Kidney (tissue), 14 donors: ENCODE measurements around the gene KLK5. TPM values are rescaled to one million over a fixed set of nuclear protein-coding genes. Genes with fewer than 3 reads are reported as not detected.
A peak's percentile ranks its signal among the peaks of the same experiment; 100 is the strongest.

Experiments used
- DNase-seq, 5 donors: peaks; one replicate each; pipeline ENCODE4 v3.0.0-alpha.2; 2013 to 2020
- FAIRE-seq: peaks from 2 replicates; lab custom pipeline; 2012; peaks lifted over from hg19 to GRCh38; lab: Jason Lieb, UNC
- H3K27ac ChIP-seq, 2 donors: one replicate each; pipeline ENCODE4 v1.7.0; 2013; ENCODE audit warnings: low read depth in 2 of 2, low read length in 2 of 2, inconsistent platforms in 1 of 2
- H3K27me3 ChIP-seq: one replicate; pipeline ENCODE4 v1.7.1; 2013; ENCODE audit warnings: low read length, inconsistent platforms; ENCODE audit not compliant: control insufficient read depth, insufficient read depth
- H3K36me3 ChIP-seq, 3 donors: one replicate each; pipeline versions ENCODE4 v1.7.0 to v1.7.1; 2013; ENCODE audit warnings: low read length in 3 of 3, control low read depth in 1 of 3, inconsistent platforms in 1 of 3; ENCODE audit not compliant: insufficient read depth in 3 of 3, control insufficient read depth in 2 of 3
- H3K4me1 ChIP-seq, 3 donors: one replicate each; pipeline versions ENCODE4 v1.7.0 to v1.7.1; 2013; ENCODE audit warnings: low read length in 3 of 3, inconsistent platforms in 1 of 3, low read depth in 1 of 3; ENCODE audit not compliant: control insufficient read depth in 2 of 3, insufficient read depth in 2 of 3
- H3K4me3 ChIP-seq, 3 donors: one replicate each; pipeline versions ENCODE4 v1.7.0 to v1.8.1; 2013; ENCODE audit warnings: low read length in 3 of 3, control low read depth in 1 of 3, inconsistent platforms in 1 of 3
- H3K9ac ChIP-seq, 3 donors: one replicate each; pipeline versions ENCODE4 v1.7.0 to v1.7.1; 2013; ENCODE audit warnings: low read length in 3 of 3, control low read depth in 1 of 3, inconsistent platforms in 1 of 3
- H3K9me3 ChIP-seq, 3 donors: one replicate each; pipeline versions ENCODE4 v1.7.0 to v1.7.1; 2013; ENCODE audit warnings: low read length in 3 of 3, control low read depth in 1 of 3, inconsistent platforms in 1 of 3; ENCODE audit not compliant: control insufficient read depth in 2 of 3, insufficient read depth in 1 of 3
- intact Hi-C: fragments of 100-400 bp; cut with DNase I; formaldehyde crosslinking; loops from one replicate; pipeline ENCODE4 v1.11.1; 2022
- polyA plus RNA-seq: library from polyadenylated mRNA; stranded (reverse); fragments of 350-450 nt; fragmentation: Illumina TruSeq; extraction: RNeasy Lipid Tissue Mini Kit (QIAGEN cat#74804); gene quantifications from one replicate; pipeline ENCODE4 v1.2.3, GENCODE V29; 2014; ENCODE audit warnings: low read depth, low replicate concordance; ENCODE audit not compliant: insufficient read depth
- total RNA-seq: library from RNA; stranded (reverse); fragmentation: NEBNext Ultra II Directional; extraction: Animal tissue kit (Norgen Biotek cat#: 25700); gene quantifications from one replicate; pipeline ENCODE4 v1.2.1, GENCODE V29; 2021
- TF ChIP-seq, protein P1 (sequence below): IDR thresholded peaks from 3 replicates; pipeline ENCODE4 v1.5.1; 2012; ENCODE audit warnings: mild to moderate bottlenecking, moderate library complexity, borderline replicate concordance; ENCODE audit not compliant: insufficient read depth; ENCODE audit errors: extremely low read depth
- donor health status: control.
- donor health status: control.
- donor health status: control.
- donor health status: control.
- donor health status: control.
- donor health status: DM: yes; HTN: yes; CAD: no.
- donor health status: Normal renal cell carcinoma (clear cell type).

The KLK5 gene
- total and polyA plus RNA-seq, 2 donors from 2014 or later: 0.88 to 1.1 TPM

DNA sequence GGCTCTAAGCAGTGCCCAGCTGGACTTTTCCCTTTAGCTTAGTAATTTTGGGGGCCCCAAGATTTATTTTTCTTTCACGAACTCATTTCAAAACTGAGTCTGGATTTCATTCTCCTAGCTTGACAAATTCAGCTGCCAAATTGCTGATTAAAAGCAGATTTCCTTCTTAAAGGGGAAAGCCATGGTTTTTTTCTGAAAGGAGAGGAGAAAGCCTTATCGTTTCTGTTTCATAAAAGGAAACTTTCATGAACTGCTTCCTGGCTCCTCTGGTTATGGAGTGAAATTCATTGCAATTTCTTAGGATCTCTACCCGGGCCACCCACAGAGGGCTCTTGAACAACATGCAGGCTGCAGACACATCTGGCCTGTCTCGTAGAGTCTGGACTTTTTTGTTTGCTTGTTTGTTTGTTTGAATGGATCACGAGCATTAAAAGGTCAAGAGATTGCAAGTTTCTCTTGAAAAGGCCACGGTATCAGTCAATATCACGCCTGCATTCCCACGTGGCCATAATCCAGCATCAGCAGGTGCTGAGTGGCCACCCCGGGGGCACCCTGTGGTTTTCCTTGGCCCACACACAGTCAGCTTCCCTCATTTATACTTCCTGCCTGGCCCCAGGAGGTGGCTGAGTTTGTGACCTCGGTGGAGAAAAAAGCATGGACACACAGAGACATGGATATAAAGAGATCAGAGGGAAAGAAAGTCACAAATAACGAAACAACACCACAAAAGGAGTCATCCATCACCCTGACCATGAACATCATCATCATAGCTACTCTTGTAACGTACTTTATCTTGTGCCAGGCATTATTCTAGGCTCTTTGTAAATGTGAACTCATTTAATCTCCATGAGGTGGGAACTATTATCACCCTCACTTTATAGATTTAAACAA lies 31.2 kb downstream of the KLK5 start:
- intact Hi-C loops: no loop called here
- no peak for FAIRE-seq
- DNase-seq: peak in 1 of 5 donors; percentile 25

DNA sequence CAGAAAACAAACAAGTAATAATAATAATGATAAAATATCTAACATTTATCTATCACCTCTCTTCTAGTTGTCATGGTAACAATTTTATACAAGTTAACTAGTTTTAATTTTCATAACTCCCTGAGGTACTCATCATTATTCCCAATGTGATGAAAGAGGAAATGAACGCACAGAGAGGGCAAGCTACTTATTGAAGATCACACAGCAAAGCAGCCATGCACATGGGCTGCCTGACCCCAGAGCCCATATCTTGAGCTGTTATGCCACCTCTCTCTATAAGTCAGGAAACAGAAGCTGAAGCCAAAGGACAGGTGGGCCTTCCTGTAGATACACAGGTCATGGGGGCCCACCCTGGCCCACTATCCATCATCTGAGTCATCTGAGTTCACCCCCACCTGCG lies 36.8 kb downstream of the KLK5 start:
- Histone ChIP-seq H3K27me3 (peaks cover 14% of the 10 kb centered on the region), H3K9me3 (no peaks in the 10 kb centered on the region), H3K9ac (no peak overlapping the region), H3K4me3 (no peak overlapping the region), H3K27ac (no peak overlapping the region), H3K4me1 (no peaks in the 10 kb centered on the region), H3K36me3 (no peaks in the 10 kb centered on the region)
- DNase-seq: no peak
- intact Hi-C loops: no loop called here
- FAIRE-seq: no peak
- TF ChIP-seq, protein P1, sequence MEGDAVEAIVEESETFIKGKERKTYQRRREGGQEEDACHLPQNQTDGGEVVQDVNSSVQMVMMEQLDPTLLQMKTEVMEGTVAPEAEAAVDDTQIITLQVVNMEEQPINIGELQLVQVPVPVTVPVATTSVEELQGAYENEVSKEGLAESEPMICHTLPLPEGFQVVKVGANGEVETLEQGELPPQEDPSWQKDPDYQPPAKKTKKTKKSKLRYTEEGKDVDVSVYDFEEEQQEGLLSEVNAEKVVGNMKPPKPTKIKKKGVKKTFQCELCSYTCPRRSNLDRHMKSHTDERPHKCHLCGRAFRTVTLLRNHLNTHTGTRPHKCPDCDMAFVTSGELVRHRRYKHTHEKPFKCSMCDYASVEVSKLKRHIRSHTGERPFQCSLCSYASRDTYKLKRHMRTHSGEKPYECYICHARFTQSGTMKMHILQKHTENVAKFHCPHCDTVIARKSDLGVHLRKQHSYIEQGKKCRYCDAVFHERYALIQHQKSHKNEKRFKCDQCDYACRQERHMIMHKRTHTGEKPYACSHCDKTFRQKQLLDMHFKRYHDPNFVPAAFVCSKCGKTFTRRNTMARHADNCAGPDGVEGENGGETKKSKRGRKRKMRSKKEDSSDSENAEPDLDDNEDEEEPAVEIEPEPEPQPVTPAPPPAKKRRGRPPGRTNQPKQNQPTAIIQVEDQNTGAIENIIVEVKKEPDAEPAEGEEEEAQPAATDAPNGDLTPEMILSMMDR: no peak

More for the DNA sequence above, 31.2 kb downstream of the KLK5 start:
- TF ChIP-seq, protein P1: no peak
- peaks cover 3% of the 10 kb centered on the region for H3K27me3 ChIP-seq
- peak overlapping the region in 1 of 3 donors; percentile 4 for H3K4me3 ChIP-seq
- no peak overlapping the region for H3K27ac ChIP-seq
- H3K36me3 ChIP-seq: no peaks in the 10 kb centered on the region
- no peak overlapping the region for H3K9ac ChIP-seq
- H3K9me3 ChIP-seq: no peaks in the 10 kb centered on the region
- no peaks in the 10 kb centered on the region for H3K4me1 ChIP-seq

DNA sequence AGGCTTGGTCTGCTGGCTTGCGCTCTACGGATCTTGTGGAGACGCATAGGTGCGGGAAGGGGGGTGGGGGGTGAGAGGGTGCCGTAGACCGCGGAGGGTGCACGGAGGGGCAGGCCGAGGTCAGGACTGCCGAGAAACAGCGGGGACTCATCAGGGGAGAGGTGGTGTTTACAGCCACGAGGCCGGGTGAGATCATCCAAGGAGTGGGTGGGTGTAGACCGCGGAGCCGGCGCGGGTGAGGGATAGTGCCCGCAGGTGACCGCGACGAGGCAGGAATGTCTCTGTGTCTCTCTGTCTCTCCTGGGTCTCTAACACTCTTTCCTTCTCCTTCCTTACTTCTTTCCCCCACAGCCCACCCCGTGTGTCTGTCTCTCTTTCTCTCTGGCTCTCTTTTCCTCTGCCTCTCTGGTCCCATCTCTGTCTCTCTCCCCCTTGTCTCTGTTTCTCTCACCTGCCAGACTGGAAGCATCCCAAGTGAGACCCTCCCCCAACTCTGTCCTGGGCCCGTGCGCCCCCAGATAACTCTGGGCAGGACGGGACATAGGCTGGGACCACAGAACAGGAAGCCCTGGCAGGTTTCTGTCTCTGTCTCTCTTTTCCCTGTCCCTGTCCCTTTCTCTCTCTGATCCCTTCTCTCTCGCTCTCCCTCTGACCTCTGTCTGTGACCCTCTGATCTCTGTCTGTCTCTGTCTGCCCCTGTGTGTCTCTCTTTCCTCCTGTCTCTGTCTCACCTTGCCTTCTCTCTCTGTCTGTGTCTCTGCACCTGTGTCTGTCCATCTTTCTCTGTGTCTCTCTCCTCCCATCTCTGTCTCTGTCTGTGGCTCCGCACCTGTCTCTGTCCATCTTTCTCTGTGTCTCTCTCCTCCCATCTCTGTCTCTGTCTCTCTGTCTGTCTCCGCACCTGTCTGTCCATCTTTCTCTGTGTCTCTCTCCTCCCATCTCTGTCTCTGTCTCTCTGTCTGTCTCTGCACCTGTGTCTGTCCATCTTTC lies 39.8 kb downstream of the KLK5 start:
- TF ChIP-seq, protein P1: no peak
- FAIRE-seq: no peak
- DNase-seq: no peak

More for the DNA sequence above, 39.8 kb downstream of the KLK5 start:
- no peak overlapping the region for H3K9ac ChIP-seq
- no peak overlapping the region for H3K27ac ChIP-seq
- no peaks in the 10 kb centered on the region for H3K9me3 ChIP-seq
- H3K36me3 ChIP-seq: no peaks in the 10 kb centered on the region
- intact Hi-C loops: no loop called here
- peaks cover 23% of the 10 kb centered on the region for H3K27me3 ChIP-seq
- no peaks in the 10 kb centered on the region for H3K4me1 ChIP-seq
- no peak overlapping the region for H3K4me3 ChIP-seq
